Activated T-cell treated with anti-CD3 and anti-CD28 coated beads, Interleukin-2, amount 50 U/mL, for 48 hours (primary cell): ENCODE measurements around the gene PKD1L1.
"Not testable (repeated sequence)": the region's sequence is repeated elsewhere in the genome, so short reads cannot be mapped to it uniquely, and the experiment has no call there.

Experiments used
- DNase-seq, 2 experiments: peaks; one replicate each; pipeline ENCODE4 v3.0.0-alpha.2; 2020

PKD1L1 gene

GRCh38 chr7:47758546-47758945, 189.7 kb downstream of the PKD1L1 start:
- DNase-seq = no peak

- no peak for DNase-seq
These were observed 190.3 kb downstream of the PKD1L1 start for GRCh38 chr7:47757921-47758411.

- DNase-seq = no peak
These were observed 191.6 kb downstream of the PKD1L1 start for GRCh38 chr7:47756636-47757035.

GRCh38 chr7:47755248-47755647, 193.0 kb downstream of the PKD1L1 start:
- DNase-seq = no peak

- not testable (repeated sequence) for DNase-seq
These were observed 196.5 kb downstream of the PKD1L1 start for GRCh38 chr7:47751724-47752123.

GRCh38 chr7:47751043-47751442, 197.2 kb downstream of the PKD1L1 start:
- no peak for DNase-seq

GRCh38 chr7:47748041-47748440, 200.2 kb downstream of the PKD1L1 start:
- DNase-seq = no peak

- no peak for DNase-seq
These were observed 201.1 kb downstream of the PKD1L1 start for GRCh38 chr7:47747160-47747559.

- DNase-seq = no peak
These were observed 201.8 kb downstream of the PKD1L1 start for GRCh38 chr7:47746468-47746867.

- no peak for DNase-seq
These were observed 203.4 kb downstream of the PKD1L1 start for GRCh38 chr7:47744883-47745282.

GRCh38 chr7:47743965-47744591, 204.2 kb downstream of the PKD1L1 start:
- DNase-seq = no peak

- DNase-seq = no peak
These were observed 206.3 kb downstream of the PKD1L1 start for GRCh38 chr7:47741984-47742383.

- DNase-seq = no peak
These were observed 208.4 kb downstream of the PKD1L1 start for GRCh38 chr7:47739891-47740290.

GRCh38 chr7:47739301-47739875, 208.9 kb downstream of the PKD1L1 start:
- DNase-seq = no peak

GRCh38 chr7:47738563-47739166, 209.6 kb downstream of the PKD1L1 start:
- DNase-seq = no peak

- DNase-seq = no peak
These were observed 210.7 kb downstream of the PKD1L1 start for GRCh38 chr7:47737601-47738000.

GRCh38 chr7:47735431-47736345, 212.6 kb downstream of the PKD1L1 start:
- no peak for DNase-seq

GRCh38 chr7:47734949-47735291, 213.3 kb downstream of the PKD1L1 start:
- DNase-seq = no peak

GRCh38 chr7:47734287-47734948, 213.8 kb downstream of the PKD1L1 start:
- no peak for DNase-seq

GRCh38 chr7:47730142-47730541, 218.1 kb downstream of the PKD1L1 start:
- no peak for DNase-seq

GRCh38 chr7:47726047-47726726, 222.1 kb downstream of the PKD1L1 start:
- DNase-seq = no peak
